ENCODE results near the gene FIGN. TPM values are rescaled to one million over a fixed set of nuclear protein-coding genes. Genes with fewer than 3 reads are reported as not detected.

The FIGN gene
- total and polyA plus RNA-seq, 12 donors, result 1.1 to 10.8 (median 5.2) TPM

DNA sequence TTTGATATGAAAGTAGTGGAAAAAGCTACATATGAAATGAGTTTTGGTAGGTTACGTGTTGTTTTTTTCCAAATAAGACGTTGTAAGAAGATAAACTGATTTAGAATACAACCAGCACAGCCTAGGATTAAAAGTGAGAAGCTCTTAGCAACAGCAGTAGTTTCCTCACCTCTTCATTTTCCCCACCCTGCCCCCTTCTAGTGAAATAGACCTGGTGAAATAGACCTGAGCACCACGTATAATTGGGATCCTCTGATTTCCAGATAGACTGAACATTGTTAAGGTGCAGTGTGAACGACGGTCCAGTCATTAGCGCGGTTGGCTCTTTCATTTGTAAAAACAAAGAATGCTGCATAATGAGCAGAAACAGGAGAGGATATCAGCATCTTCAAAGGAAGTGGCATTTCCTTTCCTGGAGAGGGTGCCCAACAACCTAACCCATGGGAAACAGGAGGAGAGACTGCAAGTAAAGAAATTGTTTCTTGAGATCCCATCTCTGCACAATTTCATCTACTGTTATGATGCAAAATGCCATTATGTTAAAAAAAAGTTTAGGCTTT, 114.3 kb downstream of the FIGN start:
- 73 to 87% (median 80%) methylated on average over 7 of the region's 7 CpGs for whole genome bisulfite sequencing, 4 donors
- TF ChIP-seq, protein P1, sequence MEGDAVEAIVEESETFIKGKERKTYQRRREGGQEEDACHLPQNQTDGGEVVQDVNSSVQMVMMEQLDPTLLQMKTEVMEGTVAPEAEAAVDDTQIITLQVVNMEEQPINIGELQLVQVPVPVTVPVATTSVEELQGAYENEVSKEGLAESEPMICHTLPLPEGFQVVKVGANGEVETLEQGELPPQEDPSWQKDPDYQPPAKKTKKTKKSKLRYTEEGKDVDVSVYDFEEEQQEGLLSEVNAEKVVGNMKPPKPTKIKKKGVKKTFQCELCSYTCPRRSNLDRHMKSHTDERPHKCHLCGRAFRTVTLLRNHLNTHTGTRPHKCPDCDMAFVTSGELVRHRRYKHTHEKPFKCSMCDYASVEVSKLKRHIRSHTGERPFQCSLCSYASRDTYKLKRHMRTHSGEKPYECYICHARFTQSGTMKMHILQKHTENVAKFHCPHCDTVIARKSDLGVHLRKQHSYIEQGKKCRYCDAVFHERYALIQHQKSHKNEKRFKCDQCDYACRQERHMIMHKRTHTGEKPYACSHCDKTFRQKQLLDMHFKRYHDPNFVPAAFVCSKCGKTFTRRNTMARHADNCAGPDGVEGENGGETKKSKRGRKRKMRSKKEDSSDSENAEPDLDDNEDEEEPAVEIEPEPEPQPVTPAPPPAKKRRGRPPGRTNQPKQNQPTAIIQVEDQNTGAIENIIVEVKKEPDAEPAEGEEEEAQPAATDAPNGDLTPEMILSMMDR (IDR thresholded peaks at IDR 0.05), result no peak
- no peak for TF ChIP-seq POLR2A (IDR thresholded peaks at IDR 0.05)
- DNase-seq, result no peak
- Histone ChIP-seq H3K36me3 (replicated peaks in 1 of 2) (no peaks in the 10 kb centered on the region), H3K4me3 (no peak overlapping the region), H3K9me3 (replicated peaks in 1 of 3) (no peaks in the 10 kb centered on the region), H3K4me1 (replicated peaks in 1 of 2) (no peaks in the 10 kb centered on the region), H3K27ac (no peak overlapping the region), H3K27me3 (no peaks in the 10 kb centered on the region)
- intact Hi-C loops (cut with DNase I), result no loop called here

DNA sequence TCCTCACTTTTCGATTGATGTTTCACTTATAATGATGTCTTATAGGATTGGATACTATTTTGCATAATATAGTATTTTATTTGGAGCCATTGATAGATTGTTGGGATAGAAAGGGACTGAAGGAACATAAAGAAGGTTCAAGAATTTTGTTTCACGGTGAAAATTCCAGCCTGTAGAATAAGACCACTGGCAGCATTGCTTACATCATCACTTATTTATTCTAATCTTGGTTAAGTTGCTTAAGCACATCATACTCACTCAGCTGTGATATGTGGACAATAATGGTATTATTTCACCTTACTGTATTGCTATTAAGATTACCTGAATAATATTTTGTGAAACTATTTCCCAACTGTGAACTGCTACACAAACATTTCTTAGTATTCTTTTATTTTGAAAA, 118.3 kb downstream of the FIGN start:
- Histone ChIP-seq H3K4me3 (no peak overlapping the region), H3K36me3 (replicated peaks in 1 of 2) (no peaks in the 10 kb centered on the region), H3K9me3 (replicated peaks in 1 of 3) (no peaks in the 10 kb centered on the region), H3K4me1 (replicated peaks in 1 of 2) (no peaks in the 10 kb centered on the region), H3K27me3 (no peaks in the 10 kb centered on the region), H3K27ac (no peak overlapping the region)
- TF ChIP-seq POLR2A (IDR thresholded peaks at IDR 0.05), result no peak
- TF ChIP-seq, protein P1 (IDR thresholded peaks at IDR 0.05), result no peak
- intact Hi-C loops (cut with DNase I), result no loop called here
- no peak for DNase-seq
- 86 to 92% (median 89%) methylated on average over 2 of the region's 2 CpGs for WGBS, 4 donors

DNA sequence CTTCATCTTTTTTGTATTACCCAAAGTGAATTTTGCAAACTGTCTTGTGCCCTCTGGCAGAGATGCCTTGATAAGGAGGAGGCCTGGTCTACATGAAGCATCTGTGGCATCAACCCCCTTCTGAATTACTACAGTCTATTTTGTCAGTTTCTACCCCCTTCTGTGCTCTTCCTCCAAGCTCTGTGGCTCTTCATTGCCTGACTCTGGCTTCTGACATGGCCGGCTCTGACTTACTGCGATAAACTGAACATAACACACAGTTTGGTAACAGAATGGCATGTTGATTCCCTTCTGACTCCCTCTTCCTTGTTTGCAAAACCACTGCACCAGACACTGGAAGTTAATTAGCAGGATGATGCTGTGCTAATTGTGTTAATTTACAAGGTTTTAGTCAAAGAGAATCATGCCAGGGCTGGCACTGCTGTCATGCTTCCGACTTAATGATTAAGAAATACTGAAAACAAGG, 122.5 kb downstream of the FIGN start:
- H3K4me3 ChIP-seq, result no peak overlapping the region
- no peaks in the 10 kb centered on the region for H3K4me1 ChIP-seq (replicated peaks in 1 of 2)
- TF ChIP-seq POLR2A (IDR thresholded peaks at IDR 0.05), result no peak
- TF ChIP-seq, protein P1 (IDR thresholded peaks at IDR 0.05), result no peak
- no peaks in the 10 kb centered on the region for H3K27me3 ChIP-seq
- H3K36me3 ChIP-seq (replicated peaks in 1 of 2), result no peaks in the 10 kb centered on the region
- no peak for DNase-seq
- intact Hi-C loops (cut with DNase I), result no loop called here
- no peak overlapping the region for H3K27ac ChIP-seq
- H3K9me3 ChIP-seq (replicated peaks in 1 of 3), result no peaks in the 10 kb centered on the region
- 76 to 94% (median 88%) methylated on average over 3 of the region's 3 CpGs for WGBS, 4 donors

DNA sequence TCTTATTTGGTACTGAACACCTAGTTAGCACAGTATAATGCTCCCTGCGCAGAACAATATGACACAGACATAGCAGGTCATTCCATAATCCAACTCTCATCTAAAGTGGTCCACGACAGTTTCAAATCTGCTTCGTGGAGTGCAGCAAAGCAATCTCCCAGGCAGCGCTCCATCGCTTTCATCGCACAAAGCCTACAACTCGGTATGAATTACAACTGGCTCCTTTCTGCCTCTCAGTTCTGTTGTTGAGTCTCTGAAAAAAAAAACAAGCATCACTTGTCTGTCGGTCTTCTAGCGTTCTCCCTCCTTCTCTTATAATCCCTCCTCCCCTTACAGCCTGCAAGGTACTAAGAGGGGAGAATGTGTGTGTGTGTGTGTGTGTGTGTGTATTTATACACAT, 123.5 kb downstream of the FIGN start:
- TF ChIP-seq, protein P1 (IDR thresholded peaks at IDR 0.05), result no peak
- no peak for TF ChIP-seq POLR2A (IDR thresholded peaks at IDR 0.05)
- no peaks in the 10 kb centered on the region for H3K27me3 ChIP-seq
- H3K36me3 ChIP-seq (replicated peaks in 1 of 2), result no peaks in the 10 kb centered on the region
- no peaks in the 10 kb centered on the region for H3K9me3 ChIP-seq (replicated peaks in 1 of 3)
- H3K27ac ChIP-seq, result no peak overlapping the region
- 87 to 95% (median 89%) methylated on average over 9 of the region's 9 CpGs for WGBS, 4 donors
- intact Hi-C loops (cut with DNase I), result no loop called here
- no peaks in the 10 kb centered on the region for H3K4me1 ChIP-seq (replicated peaks in 1 of 2)
- no peak for DNase-seq
- H3K4me3 ChIP-seq, result no peak overlapping the region
